Right lobe of liver (tissue), 6 donors: ENCODE data around the gene OR52W1. TPM values are rescaled to one million over a fixed set of nuclear protein-coding genes. Genes with fewer than 3 reads are reported as not detected.

ENCODE experiments used
- ATAC-seq, 4 donors: fragments of 200-7000 bp; cut with Tn5 transposase; one replicate each; pipeline ENCODE4 v1.9.1; 2020; ENCODE audit warnings: mild to moderate bottlenecking in 4 of 4, moderate library complexity in 4 of 4
- DNase-seq, 3 donors: peaks; one replicate each; pipeline ENCODE4 v3.0.0-alpha.2; 2020
- H3K27ac ChIP-seq, 3 donors: fragments of 200-600 bp; one replicate each; pipeline ENCODE4 v1.8.0; 2022
- H3K27me3 ChIP-seq, 2 donors: fragments of 200-600 bp; one replicate each; pipeline ENCODE4 v1.8.0; 2022
- H3K36me3 ChIP-seq, 4 donors: fragments of 200-600 bp; sonication (generic) in 1 of 4; one replicate each; pipeline versions ENCODE4 v1.5.1 to v1.8.0; 2017 to 2022; ENCODE audit warnings: control low read depth in 1 of 4
- H3K4me1 ChIP-seq, 4 donors: fragments of 200-600 bp; sonication (generic) in 1 of 4; one replicate each; pipeline versions ENCODE4 v1.5.1 to v1.8.0; 2017 to 2022; ENCODE audit warnings: control low read depth in 1 of 4
- H3K4me3 ChIP-seq, 3 donors: fragments of 200-600 bp; one replicate each; pipeline ENCODE4 v1.8.0; 2022
- H3K9me3 ChIP-seq, 4 donors: fragments of 200-600 bp; sonication (generic) in 1 of 4; one replicate each; pipeline versions ENCODE4 v1.5.1 to v1.8.0; 2017 to 2022; ENCODE audit warnings: control low read depth in 1 of 4
- POLR2A ChIP-seq: fragments of 450-650 bp; IDR thresholded peaks from one replicate; pipeline ENCODE4 v1.6.1; 2017; ENCODE audit warnings: antibody characterized with exemption, mild to moderate bottlenecking
- WGBS: methylation state at CpG from one replicate; pipeline ENCODE4 v1.1.6; 2018; ENCODE audit warnings: low coverage, low lambda C conversion rate; ENCODE audit not compliant: insufficient coverage; ENCODE audit errors: missing lambda C conversion rate; 5-methylcytosine and 5-hydroxymethylcytosine counted together
- intact Hi-C, 2 donors: fragments of 100-400 bp; cut with DNase I; formaldehyde crosslinking; loops; one replicate each; pipeline versions ENCODE4 v1.11.2 to v1.14.1; 2022
- total RNA-seq, 6 experiments: library from RNA; depleted of rRNA in 2 of 6; stranded (reverse); fragments of >200 nt in 2 of 6; fragmentation: NEBNext Ultra II Directional in 3 of 6; extraction: Animal tissue kit (Norgen Biotek cat#: 25700) in 3 of 6; gene quantifications; one replicate each; pipeline versions ENCODE4 v1.1.0 to v1.2.4, GENCODE V29; 2016 to 2023
- TF ChIP-seq, protein P1 (sequence below), 4 donors: fragments of 200-600 bp in 3 of 4; fragments of 450-650 bp in 1 of 4; IDR thresholded peaks; one replicate each; pipeline versions ENCODE4 v1.5.1 to v1.8.0; 2016 to 2022; ENCODE audit warnings: antibody characterized with exemption in 4 of 4, mild to moderate bottlenecking in 2 of 4
- donor health status: DM: no; HTN: yes; CAD: no.
- donor health status: DM: no; HTN: no; CAD: no.
- donor health status: DM: no; HTN: no; CAD: no.
- donor health status: DM: no; HTN: yes; CAD: no.
- donor health status: DM: no; HTN: yes; CAD: no.

The OR52W1 gene
- total RNA-seq, 6 experiments from 2014 or later, result not detected

DNA sequence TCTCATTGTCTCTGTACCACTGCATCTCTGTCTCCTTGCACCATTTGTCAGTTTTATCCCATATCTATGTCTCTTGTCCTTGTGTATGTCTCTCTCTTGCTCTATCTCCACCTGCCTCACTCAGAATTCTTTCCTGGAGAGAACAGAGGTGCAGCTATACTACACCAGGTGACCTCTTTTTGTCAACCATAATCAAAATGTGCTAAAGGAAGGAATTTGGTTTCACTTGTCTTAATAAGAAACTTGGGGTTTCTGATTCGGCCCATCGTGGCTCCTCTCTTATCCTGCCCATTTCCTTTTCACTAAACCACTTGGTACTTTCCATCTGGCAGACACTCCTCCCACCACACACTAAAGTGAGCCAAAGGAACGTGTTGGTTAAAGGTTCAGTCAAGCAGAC lies 4.3 kb downstream of the OR52W1 start:
- Histone ChIP-seq H3K27ac (no peak overlapping the region), H3K4me1 (no peaks in the 10 kb centered on the region), H3K36me3 (peaks cover 0 to 28% (median 3%) of the 10 kb centered on the region in 4 donors), H3K4me3 (no peak overlapping the region), H3K27me3 (no peaks in the 10 kb centered on the region), H3K9me3 (no peaks in the 10 kb centered on the region)
- WGBS, result 40% methylated on average over 3 of the region's 3 CpGs
- intact Hi-C loops, result no loop called here
- TF ChIP-seq POLR2A, result no peak
- TF ChIP-seq, protein P1, sequence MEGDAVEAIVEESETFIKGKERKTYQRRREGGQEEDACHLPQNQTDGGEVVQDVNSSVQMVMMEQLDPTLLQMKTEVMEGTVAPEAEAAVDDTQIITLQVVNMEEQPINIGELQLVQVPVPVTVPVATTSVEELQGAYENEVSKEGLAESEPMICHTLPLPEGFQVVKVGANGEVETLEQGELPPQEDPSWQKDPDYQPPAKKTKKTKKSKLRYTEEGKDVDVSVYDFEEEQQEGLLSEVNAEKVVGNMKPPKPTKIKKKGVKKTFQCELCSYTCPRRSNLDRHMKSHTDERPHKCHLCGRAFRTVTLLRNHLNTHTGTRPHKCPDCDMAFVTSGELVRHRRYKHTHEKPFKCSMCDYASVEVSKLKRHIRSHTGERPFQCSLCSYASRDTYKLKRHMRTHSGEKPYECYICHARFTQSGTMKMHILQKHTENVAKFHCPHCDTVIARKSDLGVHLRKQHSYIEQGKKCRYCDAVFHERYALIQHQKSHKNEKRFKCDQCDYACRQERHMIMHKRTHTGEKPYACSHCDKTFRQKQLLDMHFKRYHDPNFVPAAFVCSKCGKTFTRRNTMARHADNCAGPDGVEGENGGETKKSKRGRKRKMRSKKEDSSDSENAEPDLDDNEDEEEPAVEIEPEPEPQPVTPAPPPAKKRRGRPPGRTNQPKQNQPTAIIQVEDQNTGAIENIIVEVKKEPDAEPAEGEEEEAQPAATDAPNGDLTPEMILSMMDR (IDR thresholded peaks at IDR 0.05), result no peak
- DNase-seq (no peak), ATAC-seq (no peak)

DNA sequence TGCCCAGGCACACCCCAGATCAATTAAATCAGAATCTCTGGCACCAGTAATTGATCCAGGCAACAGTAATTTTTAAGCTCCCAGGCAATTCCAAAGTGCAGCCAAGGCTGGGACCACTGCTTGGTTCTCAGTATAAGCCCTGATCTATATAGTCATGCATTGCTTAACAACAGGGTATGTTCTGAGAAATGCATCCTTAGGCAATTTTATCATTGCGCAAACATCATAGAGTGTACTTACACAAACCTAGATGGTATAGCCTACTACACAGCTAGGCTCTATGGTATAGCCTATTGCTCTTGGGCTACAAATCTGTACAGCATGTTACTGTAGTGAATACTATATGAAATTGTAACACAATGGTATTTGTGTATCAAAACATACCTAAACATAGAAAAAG lies 5.7 kb downstream of the OR52W1 start:
- 78% methylated on average over 1 of the region's 1 CpG for WGBS
- H3K27me3 ChIP-seq, result no peaks in the 10 kb centered on the region

DNA sequence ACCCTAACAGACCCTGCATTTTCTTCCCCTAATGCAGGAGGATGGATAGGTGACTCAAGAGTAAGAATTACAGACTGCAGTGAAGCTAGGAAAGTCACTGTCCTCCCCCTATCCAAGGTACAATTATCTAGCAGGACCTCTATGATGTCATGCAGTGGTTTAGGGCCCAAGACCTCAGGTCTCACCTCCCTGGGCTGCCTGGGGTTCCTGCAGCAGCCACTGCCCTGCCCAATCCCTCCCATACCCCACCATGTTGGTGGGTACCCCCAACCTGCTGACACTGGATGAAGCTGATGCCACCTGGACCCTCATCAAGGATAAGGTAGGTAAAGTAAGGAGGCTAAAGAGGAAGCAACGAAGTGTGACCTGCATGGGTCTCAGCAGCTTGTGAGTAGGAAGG lies 6.3 kb downstream of the OR52W1 start, which contains the start of gene C11orf42:
C11orf42 (plus strand) TSS at position 192 of the 400 bp plus-strand sequence; CDS start at position 251, 59 bp downstream.
- Histone ChIP-seq H3K9me3 (no peaks in the 10 kb centered on the region), H3K27me3 (no peaks in the 10 kb centered on the region), H3K36me3 (peaks cover 0 to 41% (median 8%) of the 10 kb centered on the region in 4 donors), H3K4me1 (no peaks in the 10 kb centered on the region), H3K4me3 (no peak within 1 kb of the TSS), H3K27ac (no peak within 1 kb of the TSS)
- WGBS, result 100% methylated on average over 1 of the region's 1 CpG
- DNase-seq (no peak), ATAC-seq (no peak)
- intact Hi-C loops, result no loop called here
- TF ChIP-seq, protein P1 (IDR thresholded peaks at IDR 0.05), result no peak
- no peak for TF ChIP-seq POLR2A

More for the DNA sequence above, 5.7 kb downstream of the OR52W1 start:
- ATAC-seq, result no peak
- Histone ChIP-seq H3K36me3 (peaks cover 0 to 35% (median 8%) of the 10 kb centered on the region in 4 donors), H3K4me1 (no peaks in the 10 kb centered on the region), H3K9me3 (no peaks in the 10 kb centered on the region), H3K4me3 (no peak overlapping the region), H3K27ac (no peak overlapping the region)
- TF ChIP-seq POLR2A, result no peak
- TF ChIP-seq, protein P1 (IDR thresholded peaks at IDR 0.05), result no peak
- no peak for DNase-seq
- intact Hi-C loops, result no loop called here

DNA sequence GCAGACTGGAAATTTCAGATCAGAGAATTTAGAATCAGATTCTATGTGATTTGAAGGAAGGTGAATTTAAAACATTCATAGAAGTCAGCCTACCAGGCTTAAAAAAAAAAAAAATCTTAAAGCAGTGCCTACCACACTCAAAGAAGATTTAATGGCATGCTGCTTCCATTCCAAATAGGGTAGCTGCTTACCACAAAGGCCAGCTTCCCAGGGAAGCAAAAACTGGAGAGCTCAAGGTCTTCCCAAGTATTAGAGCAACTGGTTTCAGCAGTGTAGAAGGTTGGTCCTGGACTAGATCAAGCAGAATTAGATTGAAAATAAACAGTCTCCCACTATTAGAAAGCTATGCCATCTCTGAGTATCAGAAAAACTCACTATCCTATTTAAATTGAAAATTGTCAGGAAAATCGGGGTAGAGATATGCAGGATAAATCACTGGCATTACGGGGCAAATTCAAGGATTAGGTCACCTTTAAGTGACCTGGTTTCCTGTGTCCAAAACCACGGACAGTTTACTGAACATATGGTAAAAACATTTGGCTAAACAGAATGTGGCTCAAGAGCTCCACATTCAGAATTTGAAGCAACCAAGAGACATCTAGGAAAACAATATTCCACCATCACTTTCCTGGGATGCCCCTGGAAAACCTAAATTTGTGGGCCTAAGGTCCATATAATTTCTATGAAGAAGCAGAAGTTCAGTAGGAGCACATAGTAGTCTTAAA lies 7.6 kb downstream of the OR52W1 start:
- 91% methylated on average over 3 of the region's 3 CpGs for WGBS

DNA sequence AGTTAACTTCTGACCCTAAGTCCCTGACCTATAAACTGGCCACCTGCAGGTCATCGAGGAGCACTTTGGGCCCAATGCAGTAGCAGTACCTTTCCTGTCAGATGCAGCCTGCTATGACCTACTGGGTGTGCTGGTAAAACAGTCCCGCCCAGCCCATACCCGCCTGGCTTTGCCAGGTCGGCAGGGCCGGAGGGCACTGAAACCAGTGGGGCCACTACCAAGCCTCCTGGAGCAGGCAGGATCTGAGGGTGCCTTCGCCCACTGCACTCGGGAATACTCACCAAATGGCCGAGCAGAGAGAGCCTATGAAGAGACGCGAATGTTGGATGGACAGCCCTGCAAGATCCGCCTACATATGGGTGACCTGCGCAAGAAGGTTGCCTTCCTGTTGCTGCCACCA lies 10.8 kb downstream of the OR52W1 start:
- intact Hi-C loops, result no loop called here
- peaks cover 0 to 73% (median 21%) of the 10 kb centered on the region in 4 donors for H3K36me3 ChIP-seq

More for the DNA sequence above, 7.6 kb downstream of the OR52W1 start:
- Histone ChIP-seq H3K36me3 (peaks cover 0 to 54% (median 9%) of the 10 kb centered on the region in 4 donors), H3K4me3 (no peak overlapping the region), H3K27me3 (no peaks in the 10 kb centered on the region), H3K27ac (no peak overlapping the region), H3K4me1 (no peaks in the 10 kb centered on the region), H3K9me3 (no peaks in the 10 kb centered on the region)
- intact Hi-C loops, result no loop called here
- ATAC-seq (no peak), DNase-seq (no peak)
- TF ChIP-seq POLR2A, result no peak

More for the DNA sequence above, 10.8 kb downstream of the OR52W1 start:
- no peaks in the 10 kb centered on the region for H3K27me3 ChIP-seq
- DNase-seq (no peak), ATAC-seq (peak in 2 of 4 donors; percentile 11)
- no peak for TF ChIP-seq POLR2A
- TF ChIP-seq, protein P1 (IDR thresholded peaks at IDR 0.05), result no peak
- no peaks in the 10 kb centered on the region for H3K4me1 ChIP-seq
- no peak overlapping the region for H3K27ac ChIP-seq
- no CpG with 5 or more reads among the region's 12 CpGs for WGBS
- H3K4me3 ChIP-seq, result no peak overlapping the region
- H3K9me3 ChIP-seq, result no peaks in the 10 kb centered on the region
